OCI-LY3 (cell line): ENCODE measurements around the gene SYCP2L.
"Not testable (repeated sequence)": the region's sequence is repeated elsewhere in the genome, so short reads cannot be mapped to it uniquely, and the experiment has no call there.

Experiments
- CTCF ChIP-seq: fragments of 200-600, 300-600 bp; sonication (generic); IDR thresholded peaks from 2 replicates; pipeline ENCODE4 v1.5.1; 2014; ENCODE audit warnings: antibody characterized with exemption, low read length, low read depth
- EZH2phosphoT487 ChIP-seq: fragments of 200-600 bp; shearing (Covaris generic); IDR thresholded peaks from 2 replicates; pipeline ENCODE4 v1.6.1; 2018; ENCODE audit warnings: antibody characterized with exemption, mixed run types, low read depth

GRCh38 chr6:10886365-10886690 is 524 bp upstream of the SYCP2L start:
- TF ChIP-seq CTCF, EZH2phosphoT487: not testable (repeated sequence)
